Testis (tissue), 3 donors: ENCODE data around the gene NDUFA7. TPM values are rescaled to one million over a fixed set of nuclear protein-coding genes. Genes with fewer than 3 reads are reported as not detected.
A peak's percentile ranks its signal among the peaks of the same experiment; 100 is the strongest.
"Not testable (repeated sequence)": the region's sequence is repeated elsewhere in the genome, so short reads cannot be mapped to it uniquely, and the experiment has no call there.

Experiments
- DNase-seq: peaks from one replicate; pipeline ENCODE4 v3.0.0-alpha.2; 2019
- H3K27ac ChIP-seq, 2 donors: fragments of 200-600 bp; sonication (generic); one replicate each; pipeline ENCODE4 v1.5.1; 2019
- H3K27me3 ChIP-seq: fragments of 200-600 bp; sonication (generic); one replicate; pipeline ENCODE4 v1.5.1; 2019
- H3K36me3 ChIP-seq: fragments of 200-600 bp; sonication (generic); one replicate; pipeline ENCODE4 v1.5.1; 2017; ENCODE audit warnings: low read depth; ENCODE audit errors: missing control alignments
- H3K4me1 ChIP-seq: fragments of 200-600 bp; sonication (generic); one replicate; pipeline ENCODE4 v1.5.1; 2019
- H3K4me3 ChIP-seq, 2 donors: fragments of 200-600 bp; sonication (generic); one replicate each; pipeline ENCODE4 v1.5.1; 2017 to 2019
- H3K9me3 ChIP-seq: fragments of 200-600 bp; sonication (generic); one replicate; pipeline ENCODE4 v1.5.1; 2017
- POLR2A ChIP-seq: fragments of 450-650 bp; IDR thresholded peaks from one replicate; pipeline ENCODE4 v1.6.1; 2017; ENCODE audit warnings: antibody characterized with exemption, mild to moderate bottlenecking, moderate library complexity
- WGBS, 2 donors: methylation state at CpG; one replicate each; pipeline ENCODE4 v1.1.5; 2018; 5-methylcytosine and 5-hydroxymethylcytosine counted together
- intact Hi-C: fragments of 100-400 bp; cut with DNase I; formaldehyde crosslinking; loops from one replicate; pipeline ENCODE4 v1.15.1; 2023; ENCODE audit warnings: low total_unique reads
- polyA plus RNA-seq: library from polyadenylated mRNA; stranded (reverse); fragments of 350-450 nt; fragmentation: Illumina TruSeq; extraction: RNeasy Lipid Tissue Mini Kit (QIAGEN cat#74804); gene quantifications from one replicate; pipeline ENCODE4 v1.2.3, GENCODE V29; 2014; ENCODE audit warnings: low read depth, low replicate concordance; ENCODE audit not compliant: insufficient read depth
- total RNA-seq, 2 donors: library from RNA; depleted of rRNA; stranded (reverse); fragments of >200 nt; gene quantifications; one replicate each; pipeline ENCODE4 v1.2.3, GENCODE V29; 2016
- TF ChIP-seq, protein P1 (sequence below), 3 experiments: fragments of 450-650 bp in 2 of 3; fragments of 200-600 bp in 1 of 3; sonication (generic) in 1 of 3; IDR thresholded peaks; one replicate each; pipeline ENCODE4 v1.5.1; 2016 to 2019; ENCODE audit warnings: antibody characterized with exemption in 3 of 3, mild to moderate bottlenecking in 2 of 3, moderate library complexity in 1 of 3

NDUFA7 gene
- total and polyA plus RNA-seq, 3 donors from 2014 or later = 38.2 to 91.2 (median 50.5) TPM

GRCh38 chr19:8343483-8343844 lies 22.3 kb upstream of the NDUFA7 start:
- intact Hi-C loops = no loop called here
- TF ChIP-seq, protein P1, sequence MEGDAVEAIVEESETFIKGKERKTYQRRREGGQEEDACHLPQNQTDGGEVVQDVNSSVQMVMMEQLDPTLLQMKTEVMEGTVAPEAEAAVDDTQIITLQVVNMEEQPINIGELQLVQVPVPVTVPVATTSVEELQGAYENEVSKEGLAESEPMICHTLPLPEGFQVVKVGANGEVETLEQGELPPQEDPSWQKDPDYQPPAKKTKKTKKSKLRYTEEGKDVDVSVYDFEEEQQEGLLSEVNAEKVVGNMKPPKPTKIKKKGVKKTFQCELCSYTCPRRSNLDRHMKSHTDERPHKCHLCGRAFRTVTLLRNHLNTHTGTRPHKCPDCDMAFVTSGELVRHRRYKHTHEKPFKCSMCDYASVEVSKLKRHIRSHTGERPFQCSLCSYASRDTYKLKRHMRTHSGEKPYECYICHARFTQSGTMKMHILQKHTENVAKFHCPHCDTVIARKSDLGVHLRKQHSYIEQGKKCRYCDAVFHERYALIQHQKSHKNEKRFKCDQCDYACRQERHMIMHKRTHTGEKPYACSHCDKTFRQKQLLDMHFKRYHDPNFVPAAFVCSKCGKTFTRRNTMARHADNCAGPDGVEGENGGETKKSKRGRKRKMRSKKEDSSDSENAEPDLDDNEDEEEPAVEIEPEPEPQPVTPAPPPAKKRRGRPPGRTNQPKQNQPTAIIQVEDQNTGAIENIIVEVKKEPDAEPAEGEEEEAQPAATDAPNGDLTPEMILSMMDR (IDR thresholded peaks at IDR 0.05) = no peak
- no peak for TF ChIP-seq POLR2A
- no peak for DNase-seq
- H3K27me3 ChIP-seq = no peaks in the 10 kb centered on the region
- H3K9me3 ChIP-seq = no peaks in the 10 kb centered on the region
- no peaks in the 10 kb centered on the region for H3K36me3 ChIP-seq
- peak overlapping the region in 1 of 2 donors; percentile 50 for H3K4me3 ChIP-seq
- H3K27ac ChIP-seq = no peak overlapping the region
- WGBS, 2 donors = 28% methylated on average over 9 to 11 of the region's 11 CpGs
- H3K4me1 ChIP-seq = no peaks in the 10 kb centered on the region

DNA sequence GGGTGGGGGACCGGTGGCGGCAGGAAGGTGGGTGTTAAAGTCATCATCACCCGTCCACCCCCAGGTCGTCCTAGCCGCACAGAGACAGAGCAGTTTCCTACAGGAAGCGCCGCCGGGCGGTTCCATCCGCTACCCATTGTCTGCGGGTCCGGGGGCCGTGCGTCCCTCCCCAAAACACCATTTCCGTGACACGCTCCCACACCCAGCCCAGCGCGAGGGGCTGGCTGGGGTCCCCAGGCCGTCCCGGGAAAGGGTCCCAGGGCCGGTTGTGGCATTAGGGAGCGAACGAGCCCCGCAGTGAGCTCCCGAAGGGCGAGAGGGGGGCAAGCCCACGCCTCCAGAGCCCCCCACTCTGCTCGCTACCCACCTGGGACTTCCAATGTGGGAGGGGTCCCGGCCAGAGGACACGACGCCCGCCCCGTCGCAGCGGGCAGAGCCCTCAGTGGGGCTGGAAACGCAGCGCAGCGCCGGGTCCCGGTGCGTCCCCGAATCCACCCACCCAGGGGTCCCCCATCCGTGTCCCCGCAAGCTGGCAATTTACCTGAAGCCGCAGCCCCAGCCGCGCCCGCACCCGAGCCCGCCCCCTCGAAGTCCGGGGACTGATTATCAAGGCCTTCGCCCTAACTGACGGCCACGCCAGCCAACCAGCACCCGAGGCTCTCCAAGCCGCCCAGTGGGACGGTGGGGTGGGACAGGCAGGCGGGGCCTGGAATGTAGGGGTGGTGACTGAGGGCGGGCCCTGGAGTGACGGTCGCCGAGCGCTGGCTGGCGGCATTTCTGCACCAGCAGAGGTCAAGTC lies 21.7 kb upstream of the NDUFA7 start, which contains the start of gene KANK3:
Gene KANK3, minus strand, starts transcription at position 579 of the 799 bp plus-strand sequence. CDS start 5,434 bp downstream, outside the sequence.
- H3K4me1 ChIP-seq = no peaks in the 10 kb centered on the region
- H3K27me3 ChIP-seq = no peaks in the 10 kb centered on the region
- H3K4me3 ChIP-seq = peak within 1 kb of the TSS; percentile 49 to 50
- intact Hi-C loops = no loop called here
- peak within 1 kb of the TSS in 1 of 2 donors; percentile 58 for H3K27ac ChIP-seq
- peak; percentile 93 for DNase-seq
- H3K9me3 ChIP-seq = no peaks in the 10 kb centered on the region
- 1 to 2% methylated on average over 10 to 45 of the region's 65 CpGs for WGBS, 2 donors
- no peak for TF ChIP-seq POLR2A
- TF ChIP-seq, protein P1 (IDR thresholded peaks at IDR 0.05) = no peak
- H3K36me3 ChIP-seq = no peaks in the 10 kb centered on the region

GRCh38 chr19:8342316-8342683 lies 21.1 kb upstream of the NDUFA7 start:
- no peaks in the 10 kb centered on the region for H3K36me3 ChIP-seq
- intact Hi-C loops = no loop called here
- H3K4me3 ChIP-seq = peak overlapping the region; percentile 49 to 50
- H3K4me1 ChIP-seq = no peaks in the 10 kb centered on the region
- 42 to 60% methylated on average over 1 to 14 of the region's 14 CpGs for WGBS, 2 donors
- no peak overlapping the region for H3K27ac ChIP-seq
- H3K9me3 ChIP-seq = no peaks in the 10 kb centered on the region
- DNase-seq = no peak
- H3K27me3 ChIP-seq = no peaks in the 10 kb centered on the region
- no peak for TF ChIP-seq POLR2A
- TF ChIP-seq, protein P1 (IDR thresholded peaks at IDR 0.05) = no peak

- 93 to 100% methylated on average over 4 of the region's 4 CpGs for WGBS, 2 donors
- H3K27me3 ChIP-seq, H3K4me1 ChIP-seq, H3K4me3 ChIP-seq, H3K27ac ChIP-seq, intact Hi-C loops, DNase-seq, H3K36me3 ChIP-seq, H3K9me3 ChIP-seq: not testable (repeated sequence)
Observed at GRCh38 chr19:8341504-8341903, 20.3 kb upstream of the NDUFA7 start.

GRCh38 chr19:8340341-8341096 lies 19.3 kb upstream of the NDUFA7 start:
- 30 to 43% methylated on average over 13 to 15 of the region's 15 CpGs for WGBS, 2 donors
- Histone ChIP-seq H3K27ac (no peak overlapping the region), H3K4me3 (no peak overlapping the region), H3K9me3 (no peaks in the 10 kb centered on the region), H3K36me3 (no peaks in the 10 kb centered on the region), H3K4me1 (no peaks in the 10 kb centered on the region), H3K27me3 (no peaks in the 10 kb centered on the region)
- TF ChIP-seq, protein P1 (IDR thresholded peaks at IDR 0.05) = no peak
- no peak for TF ChIP-seq POLR2A
- intact Hi-C loops = no loop called here
- DNase-seq = peak; percentile 41
